HK-2 (cell line): Measurements from ENCODE around the gene FARS2.

Experiments
- DNase-seq: peaks from one replicate; pipeline ENCODE4 v3.0.0-alpha.2; 2018; ENCODE audit not compliant: unreplicated experiment

Gene FARS2

DNA sequence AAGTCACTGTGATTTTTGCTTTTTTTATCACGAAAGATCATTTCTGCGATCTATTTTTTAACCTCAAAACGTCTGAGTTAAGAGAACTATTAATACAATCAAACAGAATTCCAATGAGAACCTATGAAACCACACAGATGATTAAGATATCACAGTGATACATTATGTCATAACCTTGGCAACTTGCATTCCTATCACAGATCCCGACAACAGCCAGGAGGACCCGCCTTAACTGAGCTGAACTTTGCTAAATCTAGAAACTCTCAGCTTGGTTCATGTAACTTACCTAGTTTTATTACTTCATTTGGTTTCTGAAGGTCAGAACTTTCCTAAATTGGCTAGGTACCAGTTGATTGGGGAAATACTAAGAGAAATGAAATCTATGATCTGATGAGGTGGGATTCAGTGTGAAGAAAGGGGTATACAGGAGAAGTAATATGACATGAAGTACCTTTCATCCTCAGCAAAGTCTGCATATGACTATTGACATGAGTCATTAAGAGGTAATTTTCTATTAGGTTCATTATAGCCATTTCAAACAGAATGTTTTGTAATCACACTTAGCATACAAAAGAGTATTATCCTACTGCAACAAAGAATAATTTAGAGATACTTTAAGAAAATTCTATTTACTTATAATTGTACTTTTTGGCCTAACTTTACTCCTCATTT, 11.7 kb upstream of the FARS2 start:
- DNase-seq = no peak

DNA sequence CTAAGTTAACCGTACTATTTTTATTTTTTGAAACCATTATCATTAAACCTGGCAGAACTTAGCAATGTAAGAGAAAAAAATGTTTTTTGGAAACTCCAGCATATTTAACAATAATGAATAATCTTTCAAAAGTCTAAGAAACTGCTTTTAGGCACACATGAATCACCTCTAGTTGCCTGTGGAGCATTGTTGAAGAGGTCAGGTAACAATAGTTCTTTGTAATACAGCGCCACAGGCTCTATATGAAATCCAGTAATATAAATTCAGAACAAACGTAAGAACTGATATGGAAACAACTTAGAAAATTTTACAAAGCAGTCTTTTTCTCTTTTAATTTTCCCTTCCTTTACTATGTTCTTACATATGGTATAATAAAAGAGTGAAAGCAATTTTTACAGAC, 10.9 kb upstream of the FARS2 start:
- DNase-seq = no peak

DNA sequence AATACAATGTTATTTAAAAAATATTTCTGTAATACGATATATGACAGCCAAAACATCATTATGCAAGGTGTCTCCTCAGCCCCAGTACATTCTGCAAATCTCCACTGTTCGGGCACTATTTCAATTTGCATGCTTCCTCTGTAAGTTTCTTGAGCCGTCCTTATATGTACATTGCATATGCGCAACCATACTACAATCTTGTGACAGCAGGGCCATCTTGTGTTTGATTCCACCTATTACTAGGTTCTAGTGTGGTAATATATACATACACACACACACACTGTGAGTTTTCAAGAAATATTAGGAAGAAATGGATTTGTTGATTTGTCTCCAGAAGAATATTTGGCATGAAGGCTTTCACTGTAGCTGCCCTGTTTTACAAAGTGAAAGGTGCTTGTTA, 10.4 kb upstream of the FARS2 start:
- DNase-seq = no peak

DNA sequence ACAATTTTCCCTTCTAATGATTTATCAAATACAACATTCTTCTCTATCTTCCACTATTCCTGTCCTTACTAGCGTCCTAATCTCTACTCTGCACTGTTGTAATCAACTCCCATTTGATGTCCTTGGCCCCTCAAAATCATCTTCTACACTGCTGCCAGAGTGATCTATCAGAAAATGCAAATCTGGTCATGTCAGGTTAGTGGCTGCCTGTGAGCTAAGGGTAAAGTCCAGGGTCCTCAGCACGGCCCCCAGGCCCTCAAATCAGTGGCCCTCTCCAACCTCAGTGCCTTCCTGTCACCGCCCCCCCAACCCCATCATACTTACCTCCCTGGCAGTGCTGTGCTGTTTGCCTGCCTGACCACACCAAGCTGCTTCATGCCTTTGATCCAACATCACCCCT, 4.4 kb upstream of the FARS2 start:
- no peak for DNase-seq

DNA sequence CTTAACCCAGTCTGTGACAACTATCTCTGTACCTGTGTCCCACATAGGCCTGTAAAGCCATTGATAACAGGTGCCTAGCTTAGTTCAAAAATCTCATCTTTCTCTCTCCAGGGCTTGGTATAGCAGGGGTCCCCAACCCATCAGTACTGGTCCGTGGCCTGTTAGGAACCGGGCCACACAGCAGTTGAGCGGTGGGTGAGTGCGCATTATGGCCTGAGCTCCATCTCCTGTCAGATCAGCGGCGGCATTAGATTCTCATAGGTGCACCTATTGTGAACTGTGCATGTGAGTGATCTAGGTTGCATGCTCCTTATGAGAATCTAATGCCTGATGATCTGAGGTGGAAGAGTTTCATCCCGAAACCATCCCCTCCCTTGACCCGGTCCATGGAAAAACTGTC, 3.9 kb upstream of the FARS2 start:
- DNase-seq = no peak

DNA sequence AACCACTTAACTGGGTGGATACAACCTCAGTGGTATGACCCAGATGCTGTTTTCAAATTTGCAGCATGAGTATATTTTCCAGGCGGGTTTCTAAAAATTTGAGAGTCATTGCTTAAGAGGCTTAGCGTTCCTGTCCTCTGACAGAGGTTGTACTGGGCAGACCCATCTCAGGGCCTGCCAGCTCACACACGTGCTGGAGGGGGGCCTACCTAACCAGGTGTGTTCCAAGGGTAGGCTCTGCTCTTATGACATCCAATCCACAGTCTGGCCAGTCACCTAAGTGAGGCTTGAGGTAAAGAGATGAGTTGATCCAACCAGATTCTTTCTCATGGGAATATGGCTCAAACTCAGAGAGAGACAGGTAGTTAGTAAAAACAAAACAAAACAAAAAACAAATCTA, 1.9 kb upstream of the FARS2 start:
- DNase-seq = no peak

DNA sequence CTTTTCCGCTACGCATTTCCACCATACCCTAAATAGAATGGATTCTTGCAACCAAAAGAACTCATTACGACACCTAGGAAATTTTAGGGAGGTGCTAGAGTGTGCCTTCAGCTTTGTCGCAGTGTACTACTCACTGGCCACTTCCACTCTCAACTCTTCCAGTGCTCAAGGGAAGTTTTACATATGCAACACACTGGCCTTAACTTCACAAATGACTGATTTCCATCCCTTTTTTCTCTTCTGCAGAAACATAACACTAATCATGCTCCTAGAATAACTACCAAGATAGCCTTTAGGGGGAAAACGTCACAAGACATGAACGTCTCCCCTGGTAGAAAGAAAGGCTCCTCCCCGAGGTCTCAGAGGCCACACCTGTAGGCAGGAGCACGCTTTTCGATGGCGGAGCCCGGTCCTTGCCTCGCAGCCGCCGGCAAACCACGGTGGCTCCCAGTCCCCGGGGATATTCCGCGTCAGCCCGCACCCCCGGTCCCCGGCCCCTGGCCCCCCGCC, 1.1 kb upstream of the FARS2 start:
- DNase-seq = peak; percentile 77

DNA sequence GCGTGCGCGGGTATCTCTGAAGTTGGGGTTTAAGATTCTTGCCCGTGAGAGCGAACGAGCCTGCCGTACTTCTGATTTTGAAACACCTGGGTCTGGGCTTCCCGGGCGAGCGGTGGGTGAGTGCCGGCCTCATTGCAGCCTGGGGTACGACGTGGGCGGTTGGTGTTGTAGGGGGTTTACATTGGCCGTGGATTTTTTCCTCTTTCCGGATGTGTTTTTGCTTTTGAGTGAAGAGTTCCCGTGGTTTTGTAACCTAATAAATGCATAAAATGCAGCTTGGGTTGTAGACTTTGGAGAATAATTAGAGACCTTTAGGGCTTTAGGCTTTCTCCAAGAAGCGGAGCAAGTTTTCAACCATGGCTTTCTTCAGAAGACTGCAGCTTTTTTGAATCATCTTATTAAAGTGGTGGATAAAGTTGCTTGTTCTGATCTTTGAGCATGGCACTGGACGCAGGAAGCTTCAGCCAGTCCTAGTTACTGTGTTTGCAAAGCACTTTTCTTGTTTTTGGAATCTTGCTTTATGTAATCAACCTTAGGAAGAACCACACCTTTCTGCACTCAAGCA, 314 bp downstream of the FARS2 start:
- no peak for DNase-seq

DNA sequence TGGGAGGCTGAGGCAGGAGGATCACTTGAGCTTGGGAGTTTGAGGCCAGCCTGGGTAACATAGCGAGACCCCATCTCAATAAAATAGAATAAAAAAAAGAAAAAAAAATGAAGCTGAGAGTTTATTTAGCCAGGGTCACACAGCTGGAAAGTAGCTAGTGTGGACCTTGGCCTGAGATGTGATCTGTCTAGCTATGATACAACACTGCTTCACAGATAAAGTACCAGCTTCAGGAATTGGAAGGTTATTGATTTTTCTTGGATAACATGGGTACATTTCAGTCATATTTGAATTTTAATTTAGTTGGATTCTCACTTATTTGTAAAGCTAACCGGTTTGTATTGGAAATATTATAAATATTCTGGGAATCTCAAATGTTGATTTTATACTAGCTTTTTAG, 5.1 kb downstream of the FARS2 start:
- DNase-seq = no peak

DNA sequence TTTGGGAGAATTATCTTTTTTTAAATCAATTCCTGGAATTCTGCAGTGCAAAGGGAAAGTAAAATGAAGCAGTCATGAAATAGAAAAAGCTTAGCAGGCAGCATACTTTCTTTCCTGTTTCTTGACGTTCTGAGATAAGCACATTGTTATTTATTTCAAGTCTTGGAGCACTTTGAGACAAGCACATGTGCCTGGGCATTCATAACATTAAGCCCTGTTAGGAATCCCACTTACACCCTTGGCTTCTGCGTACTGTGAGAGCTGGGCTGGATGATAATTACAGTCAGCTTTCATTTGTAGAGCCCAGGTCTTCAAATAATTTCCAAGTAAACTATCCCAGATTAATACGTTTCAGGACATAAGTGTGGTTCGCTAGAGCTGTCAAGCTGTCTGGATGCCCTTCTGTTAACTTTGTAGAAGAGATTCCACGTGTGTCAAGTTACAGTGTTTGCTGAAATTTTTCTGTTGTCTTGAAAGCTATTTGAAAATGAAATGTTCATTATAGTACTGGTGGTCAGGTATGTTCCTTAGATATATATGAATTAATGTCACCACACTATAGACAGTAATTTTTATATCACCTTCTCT, 8.9 kb downstream of the FARS2 start:
- no peak for DNase-seq

DNA sequence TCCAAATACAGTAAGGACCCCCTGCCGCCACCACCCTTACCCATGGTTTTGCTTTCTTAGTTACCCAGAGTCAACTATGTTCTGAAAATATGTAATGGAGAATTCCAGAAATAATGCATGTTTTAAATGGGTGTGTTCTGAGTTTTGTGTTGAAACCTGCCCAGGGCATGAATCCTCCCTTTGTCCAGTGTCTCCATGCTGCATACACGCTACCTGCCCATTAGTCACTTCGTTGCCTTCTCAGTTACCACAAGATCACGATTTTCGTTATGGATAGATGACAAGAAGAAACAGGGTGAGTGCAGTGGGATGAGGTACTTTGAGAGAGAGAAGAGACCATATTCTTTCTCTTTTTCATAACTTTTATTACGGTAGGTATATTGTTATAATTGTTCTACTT, 10.6 kb downstream of the FARS2 start:
- no peak for DNase-seq

DNA sequence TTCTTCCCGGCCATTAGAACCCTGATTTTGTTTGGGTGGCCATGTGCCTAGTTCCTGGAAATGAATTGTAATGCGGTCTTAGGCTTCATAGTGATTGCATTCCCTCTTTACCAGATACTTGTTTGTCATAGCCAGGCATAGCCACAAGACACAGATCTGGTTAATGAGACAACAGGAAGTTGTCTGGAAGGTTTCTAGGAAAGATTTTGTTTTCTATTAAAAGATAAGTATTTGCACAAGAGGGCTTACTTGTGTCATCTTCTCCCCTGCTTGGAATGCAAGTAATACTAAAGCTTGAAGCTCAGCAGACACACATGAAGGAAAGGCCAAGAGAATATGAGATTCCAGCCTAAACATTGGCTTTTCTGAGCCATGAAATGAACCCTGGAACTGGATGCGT, 12.9 kb downstream of the FARS2 start:
- no peak for DNase-seq

DNA sequence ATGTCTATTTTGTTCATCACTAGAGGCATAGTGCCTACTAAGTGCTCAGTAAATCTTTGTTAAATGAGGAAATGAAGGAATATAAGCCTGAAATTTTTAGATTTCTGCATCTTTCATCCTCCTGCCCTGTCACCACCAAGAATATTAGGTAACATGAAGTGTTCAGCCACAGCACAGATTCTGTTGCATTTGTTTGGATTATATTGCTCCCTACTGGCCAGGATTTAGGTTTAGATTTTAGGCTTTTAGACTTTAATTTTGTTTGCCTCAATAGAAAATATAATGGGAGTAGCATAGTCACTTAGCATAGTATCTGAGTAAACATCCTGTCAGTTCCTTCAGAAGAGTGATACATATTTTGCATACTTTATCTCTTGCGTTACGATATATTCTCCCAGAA, 14.2 kb downstream of the FARS2 start:
- DNase-seq = no peak

DNA sequence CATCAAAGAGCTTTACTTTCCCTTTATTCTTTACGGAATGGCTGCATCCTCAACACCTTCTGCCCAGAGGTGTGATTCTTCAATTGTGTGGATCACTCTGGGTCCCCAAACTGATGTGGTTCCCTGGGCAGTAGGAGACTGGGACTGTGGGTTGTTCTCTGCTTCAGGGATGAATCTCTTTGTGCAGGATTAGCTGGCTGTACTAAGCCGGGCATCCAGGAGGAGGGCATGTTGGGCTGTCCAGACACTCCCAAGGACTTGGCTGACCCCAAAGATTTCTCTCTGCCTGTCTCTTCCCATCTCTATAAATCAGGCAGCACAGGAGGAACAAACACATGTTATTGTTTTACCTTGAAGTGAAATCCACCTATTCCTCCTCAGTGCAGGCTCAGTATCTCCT, 15.3 kb downstream of the FARS2 start:
- DNase-seq = no peak

DNA sequence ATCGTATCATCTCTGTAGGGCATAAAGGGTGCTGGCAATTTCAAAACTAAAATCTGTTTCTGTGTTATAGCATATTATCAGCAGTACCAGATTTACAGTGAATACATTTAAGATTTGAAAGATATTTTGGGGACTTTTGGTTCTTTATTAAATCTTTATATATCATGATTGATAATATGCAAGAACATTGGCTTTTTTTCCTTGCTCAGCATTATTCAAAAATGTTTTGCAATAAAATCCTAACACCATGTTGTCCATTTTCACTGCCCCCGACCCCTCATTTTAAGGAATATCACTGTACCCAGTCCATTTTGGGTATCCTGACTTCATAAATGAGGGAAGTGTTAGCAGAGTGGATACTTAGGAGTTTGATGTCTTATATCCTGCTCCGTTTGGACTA, 16.3 kb downstream of the FARS2 start:
- no peak for DNase-seq

DNA sequence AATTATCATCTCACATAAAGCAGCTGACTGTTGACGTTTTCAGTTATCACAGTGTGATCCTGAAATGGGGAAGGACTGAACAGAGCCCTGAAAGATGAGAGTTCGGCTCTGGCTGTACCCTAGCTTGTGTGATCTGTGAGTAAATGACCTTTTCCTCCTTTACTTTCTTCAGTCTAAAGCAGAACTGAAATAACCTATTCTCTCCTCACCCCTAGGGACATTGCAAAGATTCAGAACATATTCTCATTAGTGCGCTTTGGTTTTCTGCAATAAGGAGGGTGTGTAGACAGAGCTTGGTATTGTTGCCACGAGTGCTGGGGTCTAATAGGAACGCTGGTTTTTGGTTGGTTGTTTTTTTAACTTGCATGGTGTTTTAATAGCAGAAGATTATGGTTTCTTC, 16.7 kb downstream of the FARS2 start:
- no peak for DNase-seq

DNA sequence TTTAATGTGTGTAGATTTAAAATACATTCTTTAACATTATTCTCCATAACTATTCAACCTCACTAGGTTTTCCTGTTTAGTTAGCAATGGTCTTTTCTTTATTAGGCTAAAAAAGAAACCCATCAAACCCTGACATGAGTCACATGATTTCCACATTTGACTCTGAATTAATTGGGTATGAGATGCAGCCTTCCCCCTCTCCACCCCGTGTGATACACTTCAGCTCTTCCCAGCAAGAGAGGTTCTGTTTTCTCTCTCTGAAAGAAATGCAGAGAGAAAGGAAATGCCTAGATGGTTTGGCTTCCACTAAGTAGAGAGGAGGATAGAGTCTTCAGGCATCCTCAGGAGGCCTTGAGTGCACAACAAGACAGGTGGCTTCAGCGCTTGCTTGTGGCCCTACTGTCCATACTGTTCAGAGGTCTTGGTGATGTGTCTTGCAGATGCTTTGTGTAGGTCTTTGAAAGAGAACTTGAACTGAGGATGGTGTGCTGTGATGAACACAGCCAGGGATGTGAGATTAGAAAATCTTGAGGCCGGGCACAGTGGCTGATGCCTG, 17.3 kb downstream of the FARS2 start:
- DNase-seq = no peak

DNA sequence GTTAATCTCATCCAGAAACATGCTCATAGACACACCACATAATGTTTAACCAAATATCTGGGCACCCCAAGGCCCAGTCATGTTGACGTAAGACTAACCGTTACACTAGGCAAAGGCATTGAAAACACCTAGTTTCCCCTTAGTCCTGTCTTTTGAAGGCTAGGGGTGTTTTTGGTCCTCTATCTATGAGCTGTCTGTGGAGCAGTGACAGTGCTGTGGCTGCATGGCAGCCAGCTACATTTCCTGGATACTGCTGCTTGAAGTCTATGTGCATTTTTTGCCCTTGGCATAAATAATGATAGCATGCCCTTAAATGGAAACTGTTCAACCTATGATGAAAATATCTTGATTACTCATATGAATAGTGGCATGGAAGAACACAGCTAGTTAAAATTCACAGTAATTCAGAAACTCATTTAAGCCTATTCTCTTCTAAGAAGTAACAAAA, 18.6 kb downstream of the FARS2 start:
- DNase-seq = no peak

DNA sequence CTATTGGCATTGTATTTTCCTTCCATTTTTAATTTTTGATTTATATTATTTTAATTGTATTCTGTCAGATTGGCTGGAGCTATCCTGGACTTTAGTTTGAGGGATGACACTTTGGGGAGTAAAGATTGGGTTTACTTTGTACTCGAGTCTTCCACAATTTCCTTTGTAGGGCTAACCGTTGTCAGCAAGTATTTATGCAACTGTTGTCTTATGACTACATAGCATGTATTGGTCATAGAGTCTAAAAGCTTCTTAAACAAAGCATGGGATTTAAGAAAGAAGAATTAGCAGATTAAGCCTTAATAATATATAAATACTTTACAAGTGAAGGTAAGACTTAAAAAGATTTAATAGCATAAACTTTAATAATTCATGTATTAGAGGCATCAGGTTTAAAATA, 19.6 kb downstream of the FARS2 start:
- no peak for DNase-seq

DNA sequence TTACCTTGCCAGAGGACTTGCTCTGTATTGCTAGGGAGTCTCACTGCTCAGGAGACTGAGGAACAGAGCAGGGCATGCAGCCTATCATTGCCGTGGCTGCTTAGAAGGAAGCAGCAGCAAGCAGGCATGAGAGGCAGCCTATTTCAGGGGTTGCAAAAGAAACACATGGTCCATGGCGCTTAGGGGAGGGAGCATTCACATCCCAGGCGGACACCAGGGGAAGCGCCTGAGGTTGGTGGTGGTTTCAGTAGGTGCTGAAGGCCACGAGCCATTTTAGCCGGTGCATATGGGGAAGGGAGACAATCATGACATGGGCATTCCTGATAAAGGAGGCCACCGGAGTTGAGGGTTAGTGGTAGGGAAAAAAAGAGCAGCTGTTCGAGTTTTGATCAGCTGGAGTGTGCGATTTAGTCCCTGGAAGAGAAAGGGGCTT, 20.9 kb downstream of the FARS2 start:
- no peak for DNase-seq

DNA sequence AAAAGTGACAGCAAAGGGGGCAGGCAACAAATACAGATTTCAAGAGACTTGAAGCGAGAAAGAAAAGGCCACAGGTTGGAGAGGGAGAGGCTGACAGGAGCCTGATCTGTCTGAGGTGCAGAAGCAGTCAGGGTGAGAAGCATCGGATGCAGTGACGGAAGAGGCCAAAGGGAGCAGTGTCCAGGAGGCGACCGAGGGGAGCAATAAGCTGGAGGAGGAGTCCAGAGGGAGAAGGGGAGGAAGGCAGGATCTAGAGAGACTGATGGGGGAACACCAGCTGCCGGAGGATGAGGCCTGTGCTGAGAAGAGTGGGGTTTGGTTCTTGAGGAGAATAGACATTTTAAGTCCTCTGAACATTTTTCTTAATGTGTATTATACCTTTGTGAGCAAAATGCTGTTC, 23.8 kb downstream of the FARS2 start:
- DNase-seq = no peak

DNA sequence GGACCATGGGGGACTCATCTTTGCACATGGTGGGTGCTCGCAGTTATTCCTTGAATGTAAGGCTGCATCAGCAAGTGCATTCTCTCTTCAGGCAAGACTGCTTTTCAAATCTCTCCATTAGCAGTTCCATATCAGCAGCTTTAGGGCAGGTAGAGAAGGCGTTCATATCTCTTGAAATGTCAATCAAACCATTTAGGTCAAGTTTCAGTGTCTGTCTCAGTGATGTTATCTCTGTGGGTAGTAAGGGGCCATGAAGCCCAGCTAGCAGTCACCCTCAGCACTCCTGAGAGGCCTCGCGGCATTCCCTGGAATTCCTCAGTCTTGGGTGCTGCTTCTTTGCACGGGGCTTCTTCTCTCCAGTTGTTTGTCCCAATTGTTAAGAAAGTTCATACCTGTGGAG, 24.2 kb downstream of the FARS2 start:
- DNase-seq = no peak

DNA sequence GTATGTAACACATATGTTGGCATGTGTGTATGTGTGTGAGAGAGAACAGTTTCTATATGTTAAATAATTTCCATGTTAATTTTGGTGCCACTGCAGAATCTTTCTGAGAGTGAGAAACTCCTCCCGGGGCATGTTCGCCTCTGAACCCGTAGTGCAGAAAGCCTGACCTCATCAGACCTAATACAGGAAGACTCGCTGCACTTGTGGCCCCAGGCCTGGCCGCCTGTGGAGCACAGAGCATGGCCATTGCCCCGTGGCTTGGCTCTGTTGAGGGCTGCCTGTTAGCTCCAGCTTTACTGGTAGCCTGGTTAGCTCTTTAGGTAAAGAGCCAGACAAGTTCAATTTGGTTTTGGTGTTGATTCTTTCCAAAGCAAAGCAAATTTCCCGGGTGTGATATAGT, 25.5 kb downstream of the FARS2 start:
- peak; percentile 34 for DNase-seq
